ENCODE data around the gene C19orf81.

C19orf81 gene

GRCh38 chr19:50686310-50687032 lies 37.2 kb downstream of the C19orf81 start:
- no peak for DNase-seq (ENCODE audit: low spot score)

- DNase-seq (ENCODE audit: low spot score): no peak
Measured at GRCh38 chr19:50688766-50689165, 39.5 kb downstream of the C19orf81 start.

GRCh38 chr19:50690439-50690838 lies 41.2 kb downstream of the C19orf81 start:
- no peak for DNase-seq (ENCODE audit: low spot score)

- no peak for DNase-seq (ENCODE audit: low spot score)
Measured at GRCh38 chr19:50693064-50693975, 44.1 kb downstream of the C19orf81 start.

- no peak for DNase-seq (ENCODE audit: low spot score)
Measured at GRCh38 chr19:50694815-50695145, 45.5 kb downstream of the C19orf81 start.

GRCh38 chr19:50695251-50696093 lies 46.2 kb downstream of the C19orf81 start:
- peak; percentile 65 for DNase-seq (ENCODE audit: low spot score)

GRCh38 chr19:50696094-50696483 lies 46.8 kb downstream of the C19orf81 start:
- DNase-seq (ENCODE audit: low spot score): no peak

GRCh38 chr19:50697414-50698124 lies 48.3 kb downstream of the C19orf81 start:
- DNase-seq (ENCODE audit: low spot score): no peak

GRCh38 chr19:50701367-50701985 lies 52.2 kb downstream of the C19orf81 start:
- DNase-seq (ENCODE audit: low spot score): no peak

GRCh38 chr19:50702158-50702870 lies 53.1 kb downstream of the C19orf81 start:
- no peak for DNase-seq (ENCODE audit: low spot score)

- no peak for DNase-seq (ENCODE audit: low spot score)
Measured at GRCh38 chr19:50702871-50703829, 53.9 kb downstream of the C19orf81 start.

- no peak for DNase-seq (ENCODE audit: low spot score)
Measured at GRCh38 chr19:50703915-50704796, 54.9 kb downstream of the C19orf81 start.

- peak; percentile 68 for DNase-seq (ENCODE audit: low spot score)
Measured at GRCh38 chr19:50705422-50706019, 56.3 kb downstream of the C19orf81 start.

- DNase-seq (ENCODE audit: low spot score): no peak
Measured at GRCh38 chr19:50706387-50706786, 57.1 kb downstream of the C19orf81 start.

GRCh38 chr19:50708179-50708879 lies 59.1 kb downstream of the C19orf81 start:
- no peak for DNase-seq (ENCODE audit: low spot score)

Measured in HuH-7.5 (cell line).